Gastroesophageal sphincter (tissue), 4 donors: Measurements from ENCODE around the gene FRK. TPM values are rescaled to one million over a fixed set of nuclear protein-coding genes. Genes with fewer than 3 reads are reported as not detected.

Source experiments
- ATAC-seq: fragments of 150-250 bp; one replicate; pipeline ENCODE4 v1.9.1; 2016; ENCODE audit warnings: mild to moderate bottlenecking, moderate library complexity
- H3K27ac ChIP-seq, 4 donors: fragments of 200-600 bp; sonication (generic) in 3 of 4; 1 replicate in 3 of 4; 2 replicates in 1 of 4; pipeline ENCODE4 v1.5.1; 2016 to 2019
- H3K27me3 ChIP-seq: fragments of 200-600 bp; sonication (generic); one replicate; pipeline ENCODE4 v1.5.1; 2019
- H3K36me3 ChIP-seq, 2 donors: fragments of 200-600 bp; sonication (generic); one replicate each; pipeline ENCODE4 v1.5.1; 2019; ENCODE audit warnings: control low read depth in 1 of 2
- H3K4me1 ChIP-seq, 3 donors: fragments of 200-600 bp; sonication (generic); 1 replicate in 2 of 3; 2 replicates in 1 of 3; pipeline ENCODE4 v1.5.1; 2016 to 2019; ENCODE audit warnings: control low read depth in 2 of 3
- H3K4me3 ChIP-seq, 2 donors: fragments of 200-600 bp; sonication (generic); one replicate each; pipeline ENCODE4 v1.5.1; 2019; ENCODE audit warnings: mild to moderate bottlenecking in 1 of 2, moderate library complexity in 1 of 2
- H3K9me3 ChIP-seq, 3 donors: fragments of 200-600 bp; sonication (generic); one replicate each; pipeline ENCODE4 v1.5.1; 2017 to 2019; ENCODE audit warnings: control low read depth in 2 of 3
- EP300 ChIP-seq: sonication (generic); formaldehyde crosslinking; IDR thresholded peaks from one replicate; pipeline ENCODE4 v1.6.1; 2017; ENCODE audit warnings: antibody characterized with exemption, mild to moderate bottlenecking
- POLR2A ChIP-seq, 2 donors: fragments of 450-650 bp; IDR thresholded peaks; one replicate each; pipeline ENCODE4 v1.6.1; 2017; ENCODE audit warnings: antibody characterized with exemption in 2 of 2, mild to moderate bottlenecking in 2 of 2, moderate library complexity in 1 of 2
- POLR2AphosphoS5 ChIP-seq: sonication (generic); formaldehyde crosslinking; IDR thresholded peaks from one replicate; pipeline ENCODE4 v1.6.1; 2017; ENCODE audit warnings: antibody characterized with exemption
- WGBS, 2 donors: methylation state at CpG; one replicate each; pipeline ENCODE4 v1.1.5; 2018; ENCODE audit warnings: low coverage in 1 of 2; 5-methylcytosine and 5-hydroxymethylcytosine counted together
- total RNA-seq, 4 donors: library from RNA; depleted of rRNA; stranded (reverse); fragments of >200 nt; gene quantifications; one replicate each; pipeline ENCODE4 v1.1.0, GENCODE V29; 2016
- TF ChIP-seq, protein P1 (sequence below), 4 experiments: fragments of 200-600 bp in 2 of 4; fragments of 450-650 bp in 2 of 4; sonication (generic) in 1 of 4; IDR thresholded peaks; one replicate each; pipeline ENCODE4 v1.5.1; 2017 to 2019; ENCODE audit warnings: antibody characterized with exemption in 4 of 4, mild to moderate bottlenecking in 2 of 4, moderate library complexity in 2 of 4

Gene FRK
- total RNA-seq, 4 donors from 2014 or later = 0.42 to 1.9 (median 1.3) TPM

DNA sequence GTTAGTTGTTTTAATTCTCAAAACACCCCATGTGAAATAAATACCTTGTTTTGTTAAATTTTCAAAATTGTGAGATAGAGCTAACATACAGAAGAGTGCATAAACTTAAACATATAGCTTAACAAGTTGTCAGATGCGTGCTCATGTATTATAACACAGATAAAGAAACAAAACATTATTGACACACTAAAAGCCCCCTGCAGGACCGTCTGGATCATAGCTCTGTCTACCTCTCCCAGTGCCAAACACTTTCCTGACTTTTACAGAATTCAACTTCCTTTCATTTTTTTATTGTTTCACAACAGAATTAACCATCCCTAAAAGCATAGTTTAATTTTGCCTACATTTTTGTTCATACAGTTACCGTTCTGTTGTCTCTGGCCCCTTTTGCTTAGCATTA lies 17.8 kb upstream of the FRK start:
- no peaks in the 10 kb centered on the region for H3K27me3 ChIP-seq
- H3K4me1 ChIP-seq = no peaks in the 10 kb centered on the region
- no peak overlapping the region for H3K27ac ChIP-seq
- no peaks in the 10 kb centered on the region for H3K9me3 ChIP-seq
- no peak overlapping the region for H3K4me3 ChIP-seq
- H3K36me3 ChIP-seq = no peaks in the 10 kb centered on the region
- no peak for ATAC-seq
- TF ChIP-seq, protein P1, sequence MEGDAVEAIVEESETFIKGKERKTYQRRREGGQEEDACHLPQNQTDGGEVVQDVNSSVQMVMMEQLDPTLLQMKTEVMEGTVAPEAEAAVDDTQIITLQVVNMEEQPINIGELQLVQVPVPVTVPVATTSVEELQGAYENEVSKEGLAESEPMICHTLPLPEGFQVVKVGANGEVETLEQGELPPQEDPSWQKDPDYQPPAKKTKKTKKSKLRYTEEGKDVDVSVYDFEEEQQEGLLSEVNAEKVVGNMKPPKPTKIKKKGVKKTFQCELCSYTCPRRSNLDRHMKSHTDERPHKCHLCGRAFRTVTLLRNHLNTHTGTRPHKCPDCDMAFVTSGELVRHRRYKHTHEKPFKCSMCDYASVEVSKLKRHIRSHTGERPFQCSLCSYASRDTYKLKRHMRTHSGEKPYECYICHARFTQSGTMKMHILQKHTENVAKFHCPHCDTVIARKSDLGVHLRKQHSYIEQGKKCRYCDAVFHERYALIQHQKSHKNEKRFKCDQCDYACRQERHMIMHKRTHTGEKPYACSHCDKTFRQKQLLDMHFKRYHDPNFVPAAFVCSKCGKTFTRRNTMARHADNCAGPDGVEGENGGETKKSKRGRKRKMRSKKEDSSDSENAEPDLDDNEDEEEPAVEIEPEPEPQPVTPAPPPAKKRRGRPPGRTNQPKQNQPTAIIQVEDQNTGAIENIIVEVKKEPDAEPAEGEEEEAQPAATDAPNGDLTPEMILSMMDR (IDR thresholded peaks at IDR 0.05) = no peak
- TF ChIP-seq EP300 = no peak
- TF ChIP-seq POLR2AphosphoS5 = no peak
- no peak for TF ChIP-seq POLR2A (IDR thresholded peaks at IDR 0.05)
- 50 to 74% methylated on average over 3 of the region's 3 CpGs for WGBS, 2 donors

DNA sequence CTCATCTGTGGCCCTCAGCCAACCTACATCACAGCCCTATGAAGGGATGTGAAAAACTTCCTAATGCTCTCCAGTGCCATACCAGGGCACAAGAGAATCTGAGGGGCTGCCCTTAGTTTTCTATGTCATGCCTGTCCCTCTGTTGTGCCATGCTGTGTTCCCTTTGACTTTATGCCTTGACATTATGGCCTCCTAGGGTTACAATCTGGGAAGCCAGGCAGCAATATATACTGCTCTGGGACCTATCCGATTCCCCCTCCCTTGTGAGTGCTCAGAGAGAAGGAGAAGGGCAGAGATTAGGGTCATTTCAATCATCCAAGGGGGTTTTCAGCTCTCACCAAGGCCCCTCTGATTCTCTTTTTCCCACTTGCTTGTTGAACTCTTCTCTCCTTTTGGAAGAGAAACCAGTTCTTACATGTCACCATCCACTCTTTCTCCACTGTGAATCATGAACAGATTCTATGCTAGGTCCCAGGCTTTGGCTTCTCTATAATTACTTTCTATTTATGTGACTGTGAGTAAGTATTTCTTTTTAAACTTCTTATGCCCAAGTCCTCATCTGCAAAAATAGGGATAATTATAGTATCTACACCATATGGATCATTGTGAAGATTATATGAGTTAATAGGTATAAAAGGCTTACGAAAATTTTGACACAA lies 14.2 kb upstream of the FRK start:
- Histone ChIP-seq H3K9me3 (no peaks in the 10 kb centered on the region), H3K27me3 (no peaks in the 10 kb centered on the region), H3K4me3 (no peak overlapping the region), H3K36me3 (no peaks in the 10 kb centered on the region), H3K4me1 (no peaks in the 10 kb centered on the region), H3K27ac (no peak overlapping the region)
- no peak for ATAC-seq
- no peak for TF ChIP-seq EP300
- 90 to 93% methylated on average over 1 to 2 of the region's 2 CpGs for WGBS, 2 donors

DNA sequence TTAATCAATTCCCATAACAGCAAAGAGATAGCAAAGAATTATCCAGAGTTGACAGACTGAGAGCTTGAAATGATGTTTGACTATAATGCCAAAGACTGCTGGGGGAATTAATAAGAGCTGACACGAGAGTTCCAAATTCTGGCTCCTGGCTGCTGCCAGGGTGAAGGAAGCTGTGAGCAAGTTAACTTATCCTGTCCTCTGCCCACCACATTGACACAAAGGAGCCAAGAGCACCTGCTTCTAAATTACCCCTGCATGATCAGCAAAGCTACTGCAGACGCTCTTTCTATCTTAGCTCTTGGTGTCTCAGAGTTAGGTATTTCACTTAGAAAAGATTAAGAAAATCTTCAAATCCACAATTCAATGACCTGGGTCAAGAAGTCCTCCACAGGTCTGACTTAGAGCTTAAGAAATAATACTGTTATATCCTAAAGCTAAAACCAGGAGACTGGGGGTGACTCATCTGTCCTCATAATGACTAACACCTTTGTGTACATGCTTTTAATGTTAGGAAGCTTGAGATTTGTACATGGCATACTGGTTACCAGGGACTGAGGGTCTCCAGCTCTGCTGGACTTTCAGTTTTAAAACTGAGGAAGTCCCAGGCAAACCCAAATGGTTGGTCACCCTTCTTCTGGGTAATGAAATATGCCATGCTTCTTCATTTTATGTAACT lies 13.2 kb upstream of the FRK start:
- Histone ChIP-seq H3K36me3 (no peaks in the 10 kb centered on the region), H3K9me3 (no peaks in the 10 kb centered on the region), H3K27ac (no peak overlapping the region), H3K4me3 (no peak overlapping the region), H3K4me1 (no peaks in the 10 kb centered on the region), H3K27me3 (no peaks in the 10 kb centered on the region)
- TF ChIP-seq POLR2A (IDR thresholded peaks at IDR 0.05) (no peak), POLR2AphosphoS5 (no peak), EP300 (no peak)
- TF ChIP-seq, protein P1 (IDR thresholded peaks at IDR 0.05) = no peak
- WGBS, 2 donors = 70 to 94% methylated on average over 2 of the region's 2 CpGs
- no peak for ATAC-seq

DNA sequence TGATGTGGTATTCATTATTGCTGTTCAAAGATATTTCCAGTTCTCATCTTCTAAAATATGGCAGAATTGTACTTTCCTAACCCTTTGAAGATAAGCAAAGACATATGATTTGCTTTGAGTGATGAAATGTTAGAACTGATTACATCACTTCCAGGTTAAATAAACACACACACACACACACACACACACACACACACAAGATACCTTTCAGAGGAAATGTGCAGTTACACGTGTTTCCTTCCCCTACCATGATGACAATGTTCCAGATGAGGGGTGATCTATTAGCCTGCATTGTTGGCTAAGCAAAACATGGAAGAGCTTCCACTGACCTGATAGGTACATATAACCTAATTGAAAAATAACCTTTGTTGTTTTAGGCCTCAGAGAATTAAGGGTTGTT lies 11.7 kb upstream of the FRK start:
- TF ChIP-seq, protein P1 (IDR thresholded peaks at IDR 0.05) = no peak
- TF ChIP-seq POLR2A (IDR thresholded peaks at IDR 0.05) = no peak
- no peak for TF ChIP-seq EP300
- TF ChIP-seq POLR2AphosphoS5 = no peak
- Histone ChIP-seq H3K4me3 (no peak overlapping the region), H3K9me3 (no peaks in the 10 kb centered on the region), H3K27me3 (no peaks in the 10 kb centered on the region), H3K36me3 (no peaks in the 10 kb centered on the region), H3K4me1 (no peaks in the 10 kb centered on the region), H3K27ac (no peak overlapping the region)
- 25 to 60% methylated on average over 1 of the region's 1 CpG for WGBS, 2 donors
- no peak for ATAC-seq

DNA sequence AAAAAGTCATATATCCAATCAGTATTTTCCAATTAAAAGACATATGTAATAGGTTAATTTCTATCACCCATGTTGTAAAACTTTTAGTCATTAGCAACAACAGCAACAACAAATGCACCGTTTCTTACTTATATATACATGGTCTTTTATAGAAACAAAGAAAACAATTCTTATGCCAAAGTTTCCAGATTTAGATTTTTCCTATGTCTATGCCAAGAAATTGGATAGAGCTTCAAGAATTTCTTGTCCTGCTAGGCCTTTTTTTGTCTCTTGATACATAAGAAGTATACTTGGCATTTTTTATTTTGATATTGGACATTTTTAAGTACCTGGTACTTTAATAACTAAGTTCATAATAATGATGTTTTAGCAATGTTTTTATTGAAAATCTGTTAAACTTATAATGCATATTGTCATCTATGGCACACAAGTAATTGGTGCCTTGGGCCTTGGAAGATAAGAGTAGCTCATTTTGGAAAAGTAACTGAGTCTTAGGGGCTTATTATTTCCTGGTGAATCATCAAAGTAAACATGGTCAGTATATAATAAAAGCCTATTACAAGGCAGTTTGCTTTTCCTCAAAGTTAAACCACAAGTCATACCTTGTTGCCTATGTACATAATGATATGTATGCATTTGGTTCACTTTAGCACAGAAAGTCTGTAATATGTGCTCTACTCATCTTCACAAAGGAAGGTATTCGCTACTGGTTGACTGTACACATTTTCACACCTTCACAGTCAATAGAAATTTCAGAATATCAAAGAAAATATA lies 10.1 kb upstream of the FRK start:
- H3K27me3 ChIP-seq = no peaks in the 10 kb centered on the region
- 53 to 57% methylated on average over 2 of the region's 2 CpGs for WGBS, 2 donors
- no peaks in the 10 kb centered on the region for H3K9me3 ChIP-seq
- no peak for ATAC-seq
- no peak overlapping the region for H3K27ac ChIP-seq
- TF ChIP-seq POLR2AphosphoS5 (no peak), EP300 (no peak), POLR2A (IDR thresholded peaks at IDR 0.05) (no peak)
- TF ChIP-seq, protein P1 (IDR thresholded peaks at IDR 0.05) = no peak
- no peaks in the 10 kb centered on the region for H3K36me3 ChIP-seq
- H3K4me3 ChIP-seq = no peak overlapping the region
- no peaks in the 10 kb centered on the region for H3K4me1 ChIP-seq
